Activated CD8-positive, alpha-beta memory T cell treated with anti-CD3 and anti-CD28 coated beads, Interleukin-2, amount 50 U/mL, for 48 hours (primary cell): ENCODE results near the gene GCDH.
"Not testable (repeated sequence)": the region's sequence is repeated elsewhere in the genome, so short reads cannot be mapped to it uniquely, and the experiment has no call there.

Source experiments
- DNase-seq: peaks from one replicate; pipeline ENCODE4 v3.0.0-alpha.2; 2020

Gene GCDH

DNA sequence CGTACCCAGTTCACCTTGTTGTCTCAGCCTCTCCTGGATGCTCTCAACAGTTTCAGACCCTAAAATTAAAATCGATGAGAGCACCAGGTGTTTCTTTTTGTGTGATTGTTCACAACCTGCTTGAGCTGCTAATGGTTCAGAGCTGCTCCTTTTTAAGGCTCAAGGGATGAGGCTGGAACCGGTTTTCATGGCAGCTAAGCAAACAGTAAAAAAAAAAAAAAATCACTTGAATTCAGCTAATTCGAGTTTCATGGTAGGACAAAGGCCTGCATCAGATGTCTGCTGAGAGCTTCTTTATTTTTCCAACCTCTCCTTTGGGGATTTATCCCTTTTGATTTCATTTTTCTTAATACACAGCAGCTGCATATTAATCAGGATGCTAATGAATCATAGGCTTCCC, 21.6 kb downstream of the GCDH start:
- DNase-seq: no peak

DNA sequence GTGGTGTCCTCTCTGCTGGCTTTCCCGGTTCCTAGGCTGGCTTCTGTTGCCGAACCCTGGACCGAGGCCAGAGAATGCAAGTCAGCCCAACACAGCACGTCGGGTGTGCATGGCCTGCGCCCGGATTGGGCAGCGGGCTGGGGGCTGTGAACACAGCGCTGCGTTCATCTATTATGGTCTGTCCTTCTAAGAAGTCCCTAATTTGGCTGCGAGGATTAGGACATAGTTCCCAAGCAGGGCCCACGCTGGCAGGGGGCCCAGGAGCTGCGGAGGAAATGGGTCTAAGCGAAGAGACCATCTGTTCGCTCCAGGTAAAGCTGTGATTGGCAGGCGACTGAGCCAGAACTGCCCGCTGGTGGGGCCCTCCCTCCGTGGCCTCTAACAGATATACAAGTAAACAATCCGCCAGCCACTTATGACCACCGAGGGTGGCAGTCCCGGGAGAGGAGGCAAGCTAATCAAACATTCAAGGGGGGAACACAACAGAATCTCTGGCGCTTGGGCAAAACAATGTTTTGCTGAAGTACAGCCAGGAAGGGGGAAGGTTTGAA, 22.1 kb downstream of the GCDH start:
- DNase-seq: no peak

DNA sequence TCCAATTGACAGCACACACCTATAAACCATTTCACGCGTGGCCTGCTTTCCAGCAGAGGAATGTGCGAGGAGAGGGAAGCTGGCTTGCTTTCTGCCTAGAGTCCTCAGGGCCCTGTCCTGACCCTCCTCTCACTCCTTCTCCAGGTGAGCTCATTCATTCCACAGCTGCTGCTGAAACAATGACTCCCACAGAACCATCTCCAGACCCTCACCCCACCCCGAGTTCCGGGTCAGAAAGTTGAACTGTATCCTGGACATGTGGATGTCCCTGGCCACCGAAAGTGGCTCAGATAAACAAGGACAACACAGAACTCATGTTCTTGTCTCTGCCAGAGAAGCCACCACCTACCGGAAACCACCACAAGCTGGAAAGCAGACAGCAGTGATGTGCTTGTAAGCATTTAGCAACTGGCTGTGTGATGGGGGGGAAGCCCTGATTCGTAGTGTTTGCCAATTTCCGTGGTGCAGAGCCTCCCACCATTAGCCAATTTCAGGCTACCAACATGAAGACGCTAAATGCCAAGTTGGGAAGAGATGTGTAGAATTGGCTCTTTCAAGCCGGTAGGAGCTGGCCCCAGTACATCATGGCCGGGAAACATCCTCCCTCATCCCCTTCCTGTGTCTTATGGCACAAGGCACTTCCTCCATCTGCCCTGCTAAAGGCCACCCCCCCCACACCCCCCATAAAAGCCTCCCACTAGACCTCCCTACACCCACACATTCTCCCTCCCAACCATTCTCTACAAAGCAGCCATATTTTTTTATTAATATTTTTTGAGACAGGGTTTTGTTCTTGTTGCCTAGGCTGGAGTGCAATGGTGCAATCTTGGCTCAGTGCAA, 23.1 kb downstream of the GCDH start:
- DNase-seq: peak; percentile 74

DNA sequence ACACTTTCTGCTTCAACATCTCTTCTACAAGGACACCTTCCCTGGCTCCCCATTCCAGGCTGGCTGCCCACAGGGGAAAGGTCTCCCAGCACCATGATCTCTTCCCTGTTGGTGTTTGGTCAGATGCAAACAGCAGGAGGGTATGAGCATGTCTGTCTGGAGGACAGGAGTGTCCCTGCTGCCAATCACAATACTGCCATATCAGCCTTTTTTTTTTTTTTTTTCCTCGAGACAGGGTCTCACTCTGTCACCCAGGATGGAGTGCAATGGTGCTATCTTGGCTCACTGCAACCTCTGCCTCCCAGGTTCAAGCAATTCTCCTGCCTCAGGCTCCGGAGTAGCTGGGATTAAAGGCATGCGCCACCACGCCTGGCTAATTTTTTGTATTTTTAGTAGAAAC, 24.9 kb downstream of the GCDH start:
- not testable (repeated sequence) for DNase-seq

DNA sequence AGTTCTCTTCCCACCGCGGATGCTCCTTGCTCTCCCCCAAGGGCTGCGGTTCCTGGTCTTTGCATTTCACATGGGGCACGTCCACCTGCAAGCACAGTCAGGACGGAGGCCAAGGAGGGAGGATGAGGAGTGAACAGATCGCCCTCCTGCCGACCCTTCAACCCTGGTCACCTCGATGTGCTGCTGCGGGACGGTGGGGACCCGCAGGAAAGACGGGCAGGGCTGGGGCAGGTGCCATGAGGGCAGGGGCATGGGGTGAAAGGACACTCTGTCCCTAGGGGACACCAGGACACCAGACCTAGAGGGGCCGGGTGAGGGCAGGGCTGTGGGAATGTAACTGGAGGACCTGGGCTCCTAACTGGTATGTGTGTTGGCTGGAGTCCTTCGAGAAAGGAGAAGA, 27.3 kb downstream of the GCDH start:
- no peak for DNase-seq

DNA sequence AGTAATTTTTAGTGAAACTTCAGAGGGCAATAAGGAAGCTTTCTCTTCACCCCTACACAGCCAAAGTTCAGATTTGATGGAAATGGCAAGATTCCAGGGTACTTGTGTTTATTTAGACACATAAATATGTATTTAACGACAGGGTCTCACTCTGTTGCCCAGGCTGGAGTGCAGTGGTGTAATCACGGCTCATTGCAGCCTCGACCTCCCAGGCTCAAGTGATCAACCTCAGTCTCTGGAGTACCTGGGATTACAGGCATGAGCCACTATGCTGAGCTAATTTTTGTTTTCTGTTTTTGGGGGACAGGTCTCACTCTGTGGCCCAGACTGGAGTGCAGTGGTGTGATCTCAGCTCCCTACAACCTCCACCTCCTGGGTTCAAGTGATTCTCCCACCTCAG, 30.1 kb downstream of the GCDH start:
- no peak for DNase-seq

DNA sequence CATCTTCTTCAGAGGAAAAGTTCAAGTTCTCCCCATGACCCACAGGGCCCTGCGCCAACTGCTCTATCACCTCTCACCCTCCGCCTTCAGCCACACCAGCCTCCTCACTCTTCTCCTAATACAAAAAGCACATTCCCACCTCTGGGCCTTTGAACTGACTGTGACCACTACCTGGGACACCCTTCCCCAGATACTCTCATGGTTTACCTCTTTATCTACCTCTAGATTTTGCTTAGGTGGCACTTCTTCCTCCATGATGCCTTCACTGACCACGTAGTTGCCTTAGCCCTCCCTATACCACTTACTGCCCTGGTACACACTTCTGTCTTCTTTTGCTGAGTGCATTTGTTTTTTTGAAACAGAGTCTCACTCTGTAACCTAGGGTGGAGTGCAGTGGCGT, 32.0 kb downstream of the GCDH start:
- no peak for DNase-seq

DNA sequence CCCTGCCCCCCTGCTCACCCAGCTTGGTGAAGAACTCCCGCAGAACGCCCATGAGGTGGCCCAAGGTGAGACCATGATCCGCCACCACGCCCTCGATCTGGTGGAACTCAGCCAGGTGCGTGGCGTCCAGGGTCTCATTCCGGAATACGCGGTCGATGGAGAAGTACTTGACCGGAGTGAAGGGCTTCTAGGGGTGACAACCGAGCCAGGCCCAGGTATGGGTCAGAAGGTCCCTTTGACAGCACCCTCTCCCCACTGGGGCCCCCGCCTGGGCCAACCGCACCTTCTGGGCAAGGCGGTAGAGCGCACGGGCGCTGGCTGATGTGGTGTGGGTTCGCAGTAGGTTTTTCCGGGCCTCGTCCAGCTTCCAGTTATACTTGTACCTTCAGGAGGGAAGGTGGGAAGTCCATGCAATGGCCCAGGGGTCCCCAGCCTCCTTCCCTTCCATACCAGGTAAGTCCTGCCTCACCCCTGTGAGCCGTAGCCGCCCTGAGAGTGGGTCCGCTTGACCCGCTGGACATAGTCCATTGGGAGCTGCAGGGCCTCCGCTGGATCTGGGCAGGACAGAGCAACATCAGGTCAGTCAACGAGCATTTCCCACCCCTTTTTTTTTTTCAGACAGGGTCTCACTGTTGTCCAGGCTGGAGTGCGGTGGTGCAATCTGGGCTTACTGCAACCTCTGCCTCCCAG, 33.8 kb downstream of the GCDH start:
- DNase-seq: no peak

DNA sequence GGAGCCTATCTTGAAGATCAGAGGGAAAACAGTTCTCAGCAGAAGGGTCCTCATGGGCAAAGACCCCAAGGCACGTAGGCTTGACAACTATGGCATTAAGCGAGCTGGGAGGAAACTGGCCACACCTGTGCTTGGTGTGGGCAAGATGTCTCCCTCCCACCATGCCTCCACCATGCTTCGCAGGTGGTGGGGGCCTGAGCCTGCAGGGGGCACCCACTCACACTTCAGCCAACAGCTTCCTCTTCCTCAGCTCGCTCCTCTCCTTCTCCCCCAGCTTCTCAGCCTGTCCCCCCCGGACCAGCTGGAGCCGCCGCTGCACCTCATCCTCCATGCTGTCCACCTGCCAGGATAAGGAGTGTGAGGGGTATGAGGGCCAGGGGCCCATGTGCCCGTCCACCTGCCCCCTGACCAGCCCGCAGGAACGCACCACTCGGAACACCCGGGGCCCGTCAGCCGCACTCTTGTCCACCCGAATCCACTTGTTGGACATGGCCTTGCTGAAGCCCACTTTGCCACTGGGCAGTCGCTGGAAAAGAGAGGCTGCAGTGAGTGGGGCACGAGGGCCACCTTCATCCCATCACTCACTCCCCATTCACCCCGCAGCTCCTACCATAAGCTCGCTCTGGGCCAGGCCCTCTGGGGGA, 39.2 kb downstream of the GCDH start:
- DNase-seq: no peak

DNA sequence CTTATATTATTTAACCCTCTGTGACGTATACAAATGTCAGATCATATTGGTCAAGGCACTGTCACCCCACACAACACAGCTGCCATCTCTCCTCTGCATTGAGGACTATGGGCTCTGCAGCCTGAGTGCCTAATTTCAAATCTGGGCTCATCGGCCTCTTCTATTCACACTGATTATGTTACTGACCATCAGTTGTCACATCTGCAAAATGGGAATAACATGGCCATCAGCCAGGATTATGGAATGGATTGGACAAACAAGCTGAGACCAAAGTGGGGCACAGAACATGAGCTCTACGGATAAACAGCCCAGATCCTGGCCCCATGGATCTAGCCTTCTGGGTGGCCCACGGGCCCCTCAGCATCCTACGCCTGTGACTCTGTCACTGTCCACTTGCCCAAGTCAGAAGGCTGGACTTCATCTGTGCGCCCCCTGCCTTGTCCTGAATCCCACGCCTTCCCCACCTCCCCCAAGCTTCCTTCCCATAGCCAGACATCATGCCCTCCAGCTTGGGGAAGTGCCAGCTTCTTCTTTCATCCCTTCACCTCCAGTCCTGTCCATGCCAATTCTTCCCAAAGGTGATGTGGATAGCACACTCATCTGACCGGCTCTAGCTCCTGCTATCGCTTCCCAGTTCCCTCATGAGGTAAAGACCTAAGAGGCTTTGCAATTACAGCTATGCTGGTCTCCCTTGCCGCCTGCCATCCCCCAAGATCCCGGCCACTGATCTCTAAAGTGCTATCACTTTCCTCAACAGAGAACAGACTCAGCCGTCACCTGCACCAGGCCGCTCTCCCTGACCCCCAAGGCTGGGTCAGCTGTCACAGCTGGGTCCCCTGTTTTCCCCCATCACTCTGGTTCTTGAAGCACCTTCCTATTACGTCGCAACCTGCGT, 41.7 kb downstream of the GCDH start:
- DNase-seq: no peak

DNA sequence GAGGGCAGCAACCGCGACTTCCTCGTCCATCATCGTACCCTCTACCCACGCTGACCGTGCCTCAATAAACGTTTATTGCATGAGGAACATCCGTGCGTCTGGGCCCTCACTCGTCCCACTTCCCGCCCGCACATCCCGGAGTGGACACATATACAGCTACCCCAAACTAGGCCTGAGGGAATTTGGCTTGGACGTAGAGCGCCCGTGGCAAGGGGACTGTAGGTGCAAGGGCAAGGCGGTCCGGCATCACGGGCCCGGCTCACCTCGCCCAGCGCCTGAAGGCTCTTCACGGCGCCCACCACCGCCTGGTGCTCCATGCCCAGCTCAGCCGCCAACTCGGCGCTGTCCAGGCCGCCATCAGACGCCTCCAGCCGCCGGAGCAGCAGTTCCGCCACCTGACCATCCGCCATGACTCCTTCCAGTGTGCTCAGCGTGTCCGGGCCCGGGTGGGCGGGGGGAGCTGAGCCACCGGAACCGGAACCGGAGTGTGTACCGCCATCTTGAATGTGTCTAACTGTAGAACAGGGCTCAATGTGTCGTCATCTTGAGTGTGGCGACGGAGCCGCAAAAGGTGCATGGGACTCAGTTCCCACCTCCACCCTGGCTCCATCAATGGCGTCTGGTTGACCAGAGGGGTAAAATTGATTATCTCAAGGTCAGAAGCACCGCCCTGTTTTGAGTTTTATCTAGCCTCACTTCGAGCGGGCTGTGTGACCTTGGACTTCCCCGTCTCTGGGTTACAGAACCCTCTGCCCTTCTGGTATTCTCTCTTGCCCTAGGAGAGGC, 42.5 kb downstream of the GCDH start, which contains the start of gene FARSA:
FARSA (minus strand) TSS at position 425 of the 786 bp plus-strand sequence; CDS start at position 410, 15 bp downstream.
- DNase-seq: peak; percentile 88

DNA sequence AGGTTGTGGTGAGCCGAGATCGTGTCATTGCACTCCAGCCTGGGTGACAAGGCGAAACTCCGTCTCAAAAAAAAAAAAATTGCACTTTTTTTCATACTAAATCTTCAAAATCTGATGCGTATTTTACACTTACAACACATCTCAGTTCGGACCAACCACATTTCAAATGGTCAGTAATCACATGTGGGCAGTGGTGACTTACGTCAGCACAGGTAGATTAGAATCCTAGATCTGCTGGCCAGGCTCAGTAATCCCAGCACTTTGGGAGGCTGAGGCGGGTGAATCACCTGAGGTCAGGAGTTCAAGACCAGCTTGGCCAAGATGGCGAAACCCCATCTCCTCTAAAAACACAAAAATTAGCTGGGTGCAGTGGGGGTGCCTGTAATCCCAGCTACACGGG, 44.1 kb downstream of the GCDH start:
- no peak for DNase-seq

DNA sequence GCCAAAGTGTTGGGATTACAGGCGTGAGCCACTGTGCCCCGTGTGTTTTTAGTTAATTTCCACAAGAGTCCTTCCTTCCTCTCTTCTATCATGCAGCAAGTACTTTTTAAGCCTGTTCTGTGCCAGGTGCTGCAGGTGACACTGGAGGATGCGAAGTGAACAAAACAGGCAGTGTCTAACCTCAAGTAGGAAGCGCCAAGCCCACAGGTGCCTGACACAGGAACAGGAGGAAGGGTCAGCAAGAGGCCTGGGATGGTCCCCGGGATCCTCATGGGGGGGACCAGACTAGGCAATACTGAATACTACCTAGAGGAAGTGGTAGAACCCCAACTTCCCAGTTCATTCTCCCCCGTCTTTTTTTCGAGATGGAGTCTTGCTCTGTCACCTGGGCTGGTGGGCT, 45.6 kb downstream of the GCDH start:
- no peak for DNase-seq

DNA sequence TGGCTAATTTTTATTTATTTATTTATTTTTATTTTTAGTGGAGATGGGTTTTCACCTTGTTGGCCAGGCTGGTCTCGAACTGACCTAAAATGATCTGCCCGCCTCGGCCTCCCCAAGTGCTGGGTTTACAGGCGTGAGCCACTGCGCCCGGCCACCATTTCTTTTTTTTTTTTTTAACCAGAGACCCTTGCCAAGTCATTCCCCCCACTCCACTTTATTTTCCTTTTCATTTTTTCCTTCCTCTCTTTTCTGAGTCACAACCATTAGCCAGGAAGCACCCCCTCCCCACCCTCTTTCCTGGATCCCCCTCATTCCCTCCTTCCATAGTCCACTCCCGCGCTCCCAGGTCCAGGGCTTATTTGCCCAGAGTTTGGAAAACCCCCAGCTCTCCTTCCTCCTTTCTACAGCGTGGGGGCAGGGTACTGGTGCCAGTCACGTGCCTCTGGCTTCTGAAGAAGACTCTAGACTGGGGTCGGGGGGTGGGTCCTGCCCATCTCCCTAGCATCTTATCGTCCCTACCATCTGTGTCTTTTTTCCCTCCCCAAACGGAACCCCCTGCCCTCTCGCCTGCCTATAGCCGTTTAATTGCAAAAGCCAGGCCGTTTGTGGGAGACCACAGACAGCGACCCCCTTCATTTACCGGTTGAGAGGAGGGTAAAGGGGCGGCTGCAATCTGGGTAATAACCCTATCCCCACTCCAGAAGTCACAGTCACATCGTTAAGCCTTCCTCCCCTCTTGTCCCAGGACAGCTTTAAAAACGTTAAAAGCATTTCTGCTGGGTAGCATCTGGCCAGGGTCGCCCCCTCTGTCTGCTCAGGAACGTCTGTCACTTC, 46.4 kb downstream of the GCDH start:
- peak; percentile 66 for DNase-seq

DNA sequence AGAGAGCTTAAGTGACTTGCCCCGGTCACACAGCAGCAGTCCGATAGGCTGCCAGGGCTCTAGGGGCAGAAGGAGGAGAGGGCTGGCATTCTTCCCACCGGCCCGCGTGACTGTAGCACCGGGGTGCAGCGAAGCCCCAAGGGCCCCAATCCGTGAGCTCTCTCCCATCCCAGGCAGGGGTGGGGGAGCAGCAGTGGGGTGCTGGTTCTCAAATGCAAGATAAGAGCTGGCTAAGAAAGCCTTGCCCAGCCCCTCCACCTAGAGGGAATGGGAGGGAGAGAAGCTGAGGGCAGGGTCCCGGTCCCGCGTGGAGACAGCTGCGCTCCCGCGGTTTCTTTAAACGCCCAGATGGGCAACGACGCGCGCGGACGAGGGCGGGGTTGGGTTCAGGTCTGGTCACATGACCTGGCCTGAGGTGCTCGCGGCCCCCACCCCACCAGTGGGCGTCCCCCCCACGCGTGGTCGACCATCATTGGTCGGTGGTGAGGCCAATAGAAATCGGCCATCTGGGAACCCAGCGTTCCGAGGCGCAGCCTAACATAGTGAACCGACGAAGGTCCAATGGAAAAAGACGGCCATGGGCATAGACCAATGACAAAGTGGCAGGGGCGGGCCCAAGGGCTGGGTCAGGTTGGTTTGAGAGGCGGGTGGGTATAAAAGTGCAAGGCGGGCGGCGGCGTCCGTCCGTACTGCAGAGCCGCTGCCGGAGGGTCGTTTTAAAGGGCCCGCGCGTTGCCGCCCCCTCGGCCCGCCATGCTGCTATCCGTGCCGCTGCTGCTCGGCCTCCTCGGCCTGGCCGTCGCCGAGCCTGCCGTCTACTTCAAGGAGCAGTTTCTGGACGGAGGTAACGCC, 47.2 kb downstream of the GCDH start, which contains the start of gene CALR:
CALR (plus strand) TSS at position 683 of the 852 bp plus-strand sequence; CDS start at position 754, 71 bp downstream.
- DNase-seq: peak; percentile 99

DNA sequence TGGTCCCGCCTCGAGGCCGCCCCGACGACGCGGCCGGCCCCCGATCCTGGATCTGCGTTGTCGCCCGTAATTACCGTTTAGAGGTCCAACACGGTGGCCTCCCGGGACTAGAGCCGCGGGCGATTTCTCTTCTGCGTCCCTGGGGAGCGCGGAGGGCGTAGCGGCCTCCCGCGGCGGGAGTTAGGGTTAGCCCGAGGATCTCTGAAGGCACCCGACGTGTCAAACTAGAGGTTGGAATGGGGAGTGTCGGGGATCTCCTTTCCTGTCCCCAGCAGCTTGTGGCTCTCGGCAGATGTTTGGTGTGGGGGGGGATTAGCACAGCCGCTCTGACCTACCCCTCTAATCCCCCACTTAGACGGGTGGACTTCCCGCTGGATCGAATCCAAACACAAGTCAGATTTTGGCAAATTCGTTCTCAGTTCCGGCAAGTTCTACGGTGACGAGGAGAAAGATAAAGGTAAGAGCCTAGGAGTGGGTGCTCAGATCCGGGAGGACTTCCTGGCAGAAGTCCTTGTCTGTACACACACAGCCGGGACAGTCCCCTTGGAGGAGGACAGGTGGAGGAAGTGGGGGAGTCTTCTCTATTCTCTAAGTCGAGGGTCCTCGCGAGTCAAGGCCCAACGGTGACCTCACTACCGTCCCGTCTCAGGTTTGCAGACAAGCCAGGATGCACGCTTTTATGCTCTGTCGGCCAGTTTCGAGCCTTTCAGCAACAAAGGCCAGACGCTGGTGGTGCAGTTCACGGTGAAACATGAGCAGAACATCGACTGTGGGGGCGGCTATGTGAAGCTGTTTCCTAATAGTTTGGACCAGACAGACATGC, 48.0 kb downstream of the GCDH start:
- DNase-seq: peak; percentile 73

DNA sequence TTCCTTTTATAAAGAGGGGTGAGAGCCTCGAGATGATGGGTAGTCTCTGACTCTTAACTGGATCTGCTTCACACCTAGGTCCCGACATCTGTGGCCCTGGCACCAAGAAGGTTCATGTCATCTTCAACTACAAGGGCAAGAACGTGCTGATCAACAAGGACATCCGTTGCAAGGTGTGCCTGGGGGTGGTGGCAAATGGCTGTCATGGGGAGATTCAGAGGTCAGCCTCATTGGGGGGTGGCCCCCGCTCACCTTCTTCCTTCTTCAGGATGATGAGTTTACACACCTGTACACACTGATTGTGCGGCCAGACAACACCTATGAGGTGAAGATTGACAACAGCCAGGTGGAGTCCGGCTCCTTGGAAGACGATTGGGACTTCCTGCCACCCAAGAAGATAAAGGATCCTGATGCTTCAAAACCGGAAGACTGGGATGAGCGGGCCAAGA, 49.0 kb downstream of the GCDH start:
- DNase-seq: no peak

DNA sequence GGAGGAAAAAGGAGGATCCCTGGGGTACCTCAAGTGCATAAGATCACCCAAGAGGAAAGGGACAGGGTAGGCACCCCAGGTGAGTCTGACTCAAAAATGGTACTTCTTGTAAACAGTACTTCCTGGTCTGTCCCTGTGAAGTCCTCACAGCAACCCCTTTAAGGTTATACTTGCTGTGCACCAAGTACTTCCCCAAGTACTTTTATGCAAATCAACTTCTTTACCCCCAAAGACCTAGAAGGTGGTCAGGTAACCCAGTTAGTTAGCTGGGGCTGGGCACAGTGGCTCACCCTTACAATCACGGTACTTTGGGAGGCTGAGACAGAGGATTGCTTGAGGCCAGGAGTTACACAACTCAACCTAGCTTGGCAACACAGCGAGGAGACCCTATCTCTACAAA, 49.9 kb downstream of the GCDH start:
- DNase-seq: no peak
